SKM-1 (cell line): ENCODE measurements around the gene NRXN3.

Experiments used
- DNase-seq: peaks from one replicate; lab custom pipeline; 2025; ENCODE audit not compliant: unreplicated experiment; lab: John Stamatoyannopoulos, UW

The NRXN3 gene

DNA sequence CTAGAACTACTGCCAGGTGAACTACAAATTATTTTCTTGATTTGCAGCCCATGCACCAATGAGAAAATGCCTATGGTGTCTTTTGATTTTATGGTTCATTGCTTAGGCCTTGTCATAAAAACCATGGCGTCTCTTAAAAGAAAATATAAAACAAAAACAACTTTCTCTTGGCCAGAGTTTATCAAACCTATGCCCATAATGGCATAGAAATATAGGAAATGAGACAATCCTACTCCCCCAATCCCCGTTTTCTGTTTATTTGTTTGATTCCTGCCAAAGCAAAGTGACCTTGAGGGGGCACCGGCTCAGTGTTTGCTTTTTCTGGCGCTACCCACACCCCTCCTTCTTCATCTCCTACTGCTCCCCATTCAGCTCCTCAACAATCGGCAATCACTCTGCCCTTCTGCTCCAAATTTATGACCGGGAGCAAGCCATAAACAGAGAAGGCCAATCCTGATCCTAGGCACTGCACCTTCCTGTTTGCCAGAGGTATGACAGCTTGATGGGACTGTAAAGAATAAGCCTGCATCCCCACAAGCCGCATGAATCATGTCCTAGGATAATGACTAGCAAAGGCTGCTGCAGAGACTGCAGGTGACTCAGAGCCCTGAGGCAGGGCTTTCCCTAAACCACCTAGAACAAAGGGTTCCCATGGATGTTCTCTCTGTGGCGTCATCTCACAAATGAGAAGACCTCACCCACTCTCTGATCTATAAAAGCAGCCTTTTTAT, 874.9 kb downstream of the NRXN3 start:
- DNase-seq: no peak

- no peak for DNase-seq
These were observed 880.9 kb downstream of the NRXN3 start for GRCh38 chr14:79050787-79051727.

DNA sequence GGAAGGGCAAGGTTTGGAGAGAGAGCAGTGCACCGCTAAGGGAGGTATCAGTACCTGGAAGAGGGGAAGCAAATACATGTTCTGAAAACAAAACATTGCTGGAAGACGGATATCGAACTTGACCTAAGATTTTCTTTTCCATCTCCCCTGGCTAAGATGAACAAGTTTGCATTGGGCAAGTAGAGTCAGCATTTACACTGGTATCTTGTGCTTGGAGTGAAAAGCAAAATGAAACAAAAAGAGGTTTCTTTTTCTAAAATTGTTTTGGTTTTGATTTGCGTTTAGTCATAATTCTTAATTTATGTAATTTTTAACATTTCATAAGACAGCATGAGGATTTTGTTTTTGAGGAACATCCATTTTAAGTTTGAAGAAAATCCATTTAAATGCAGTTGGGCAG, 881.6 kb downstream of the NRXN3 start:
- no peak for DNase-seq

DNA sequence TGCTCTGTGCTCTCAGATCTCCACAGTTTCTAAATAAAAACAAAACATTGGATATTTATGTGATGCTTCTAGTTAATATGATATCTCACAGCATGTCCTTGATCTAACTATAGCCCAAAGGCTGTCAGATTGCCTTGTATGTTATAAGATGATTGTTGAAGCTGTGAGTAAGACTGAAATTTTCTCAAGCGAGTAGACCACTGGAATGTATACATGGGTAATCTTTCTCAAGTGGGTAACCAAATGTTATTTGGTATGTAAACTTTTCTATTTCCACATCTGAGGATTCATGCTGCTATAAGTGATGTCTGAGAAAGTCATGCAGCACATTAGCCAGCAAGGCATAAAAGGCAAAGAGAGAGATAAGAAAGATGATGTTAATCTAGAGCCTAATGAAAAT, 886.7 kb downstream of the NRXN3 start:
- DNase-seq: no peak

- no peak for DNase-seq
These were observed 887.2 kb downstream of the NRXN3 start for GRCh38 chr14:79057333-79057732.

DNA sequence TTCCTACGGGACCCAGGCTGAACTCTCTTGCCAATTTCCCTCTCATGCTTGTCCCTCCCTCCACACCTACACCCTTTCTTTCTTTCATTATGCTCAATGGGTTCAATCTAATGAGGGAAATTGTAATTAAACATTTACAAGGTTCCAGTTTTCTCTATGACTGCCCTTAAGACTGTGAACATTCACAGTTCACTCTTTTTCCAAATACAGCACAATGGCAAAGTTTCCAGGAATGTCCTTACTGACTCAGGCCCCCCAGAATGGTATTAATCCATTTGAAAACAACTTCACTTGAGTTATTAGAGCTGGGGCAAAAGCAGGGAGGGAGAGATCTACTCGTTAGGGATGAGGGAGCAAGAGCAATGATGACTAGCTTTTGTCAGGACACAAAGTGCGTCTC, 892.1 kb downstream of the NRXN3 start:
- no peak for DNase-seq

DNA sequence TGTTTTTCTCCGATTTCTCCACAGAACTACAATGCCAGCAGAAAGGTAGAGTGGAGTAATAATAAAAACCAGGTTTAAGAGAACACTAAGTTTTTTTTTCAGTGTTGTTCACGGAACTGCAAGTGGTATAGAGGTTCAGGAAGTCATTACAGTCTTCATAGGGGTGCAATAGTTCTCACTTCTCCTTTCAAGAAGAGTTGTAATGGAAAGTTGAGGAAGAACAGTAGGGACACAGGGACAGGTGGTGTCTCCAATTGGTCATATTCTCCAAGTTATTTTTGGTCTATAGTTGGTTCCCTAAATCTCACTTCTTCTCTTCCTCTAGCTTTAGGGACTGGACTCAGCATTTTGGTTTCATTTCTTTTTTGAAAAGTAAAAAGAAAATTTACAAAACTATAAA, 894.0 kb downstream of the NRXN3 start:
- no peak for DNase-seq

DNA sequence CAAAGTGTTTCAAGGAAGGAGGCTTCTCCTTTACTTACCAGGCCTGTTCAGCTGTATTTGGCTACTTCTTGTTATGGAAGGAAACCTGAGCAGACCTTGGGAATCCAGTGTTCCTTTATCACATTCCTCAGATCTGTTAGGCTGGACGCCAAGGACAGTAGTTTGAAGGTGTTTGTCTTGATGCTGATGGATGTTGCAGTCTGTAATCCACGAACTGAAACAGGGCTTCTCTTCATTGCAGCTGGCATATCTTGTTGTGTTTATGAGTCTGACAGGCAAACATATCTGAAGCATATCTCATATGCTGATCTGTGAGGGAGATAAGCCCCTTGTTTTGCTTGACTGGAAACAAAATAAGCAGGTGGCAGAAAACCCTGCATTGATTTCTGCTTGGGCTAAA, 904.3 kb downstream of the NRXN3 start:
- DNase-seq: no peak

DNA sequence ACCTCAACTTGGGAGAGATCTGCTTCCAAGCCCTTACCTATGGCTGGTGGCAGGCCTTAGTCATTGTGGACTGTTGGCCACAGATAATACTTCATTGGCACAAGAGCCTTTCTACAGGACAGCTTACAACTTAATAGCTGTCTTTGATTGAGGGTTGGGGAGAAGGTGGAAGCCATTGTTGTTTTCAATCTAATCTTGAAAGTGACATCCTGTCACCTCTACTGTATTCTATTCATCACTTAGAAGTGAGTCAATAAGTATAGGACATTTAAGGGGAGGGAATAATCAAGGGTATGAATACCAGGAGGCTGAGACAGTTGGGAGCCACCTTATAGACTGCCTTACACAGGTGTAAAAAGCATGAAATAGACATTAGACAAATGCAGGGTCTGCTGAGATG, 906.3 kb downstream of the NRXN3 start:
- DNase-seq: no peak

DNA sequence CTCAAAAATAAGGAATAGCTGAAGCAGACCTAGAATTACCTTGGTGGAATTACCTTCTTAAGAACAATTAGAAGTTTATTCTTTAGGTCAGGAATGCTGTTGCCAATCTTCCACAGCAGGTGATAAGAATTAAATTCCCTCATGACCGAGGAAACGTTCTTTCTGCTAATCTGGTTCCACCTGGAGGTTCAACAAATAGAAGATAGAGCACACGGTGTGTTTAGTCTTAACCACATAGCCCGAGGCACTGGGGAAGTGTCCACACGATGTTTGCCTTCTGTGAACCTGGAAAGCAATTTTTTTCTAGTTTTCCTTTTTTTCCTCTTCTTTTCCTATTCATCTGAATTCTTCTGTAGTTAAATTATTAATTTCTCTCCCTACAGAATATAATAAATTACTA, 906.9 kb downstream of the NRXN3 start:
- DNase-seq: no peak

GRCh38 chr14:79080040-79080439, 909.9 kb downstream of the NRXN3 start:
- no peak for DNase-seq

GRCh38 chr14:79082883-79083282, 912.7 kb downstream of the NRXN3 start:
- DNase-seq: no peak

GRCh38 chr14:79083356-79083755, 913.2 kb downstream of the NRXN3 start:
- no peak for DNase-seq

GRCh38 chr14:79084861-79085260, 914.7 kb downstream of the NRXN3 start:
- DNase-seq: no peak

GRCh38 chr14:79089576-79089975, 919.4 kb downstream of the NRXN3 start:
- no peak for DNase-seq

GRCh38 chr14:79090641-79091180, 920.5 kb downstream of the NRXN3 start:
- DNase-seq: no peak

DNA sequence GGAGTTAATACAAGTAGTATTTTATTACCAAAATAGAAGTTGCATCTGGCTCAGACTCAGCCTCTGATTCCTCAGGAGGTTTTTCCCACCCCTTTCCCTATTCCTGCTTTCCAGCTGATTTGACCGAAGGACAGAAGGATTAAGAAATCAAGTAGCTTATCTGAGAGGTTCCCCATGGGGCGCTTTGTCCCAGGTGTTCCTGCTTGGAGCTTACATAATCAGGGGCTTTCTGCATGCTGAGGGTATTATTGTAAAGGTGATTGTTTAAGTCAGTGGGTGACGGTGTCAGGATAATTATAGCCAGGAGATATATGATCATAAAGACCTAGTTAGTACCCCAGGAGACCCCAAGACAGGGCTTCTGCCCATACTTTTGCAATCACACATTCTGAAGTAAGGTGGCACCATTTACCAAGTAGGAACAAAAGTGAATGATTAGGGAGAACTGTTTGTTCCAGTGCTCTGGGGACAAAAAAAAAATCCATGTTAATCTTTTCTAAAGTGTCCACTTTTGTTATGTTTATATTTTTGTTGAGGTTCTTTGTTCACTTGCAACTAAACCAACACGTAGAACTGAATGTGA, 921.3 kb downstream of the NRXN3 start:
- DNase-seq: no peak

DNA sequence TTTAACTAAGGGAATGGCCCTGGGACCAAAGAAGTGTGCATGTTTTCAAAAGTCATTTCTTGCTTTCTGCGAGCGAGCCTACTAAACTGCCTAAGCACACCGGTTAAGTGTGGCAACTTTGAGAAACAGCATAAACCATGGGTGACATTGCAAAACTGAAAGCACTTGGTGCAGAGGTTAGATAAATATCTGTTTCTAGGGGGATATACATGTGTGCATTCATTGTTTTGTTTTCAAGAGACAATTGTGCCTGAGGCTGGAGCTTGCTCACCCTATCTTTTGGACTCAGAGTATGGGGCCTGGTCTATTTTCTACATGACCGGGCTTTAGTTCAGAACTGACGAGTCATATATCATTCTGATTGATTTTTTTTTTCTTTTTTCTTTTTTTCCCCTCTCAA, 923.4 kb downstream of the NRXN3 start:
- DNase-seq: no peak

- no peak for DNase-seq
These were observed 924.8 kb downstream of the NRXN3 start for GRCh38 chr14:79094951-79095350.

DNA sequence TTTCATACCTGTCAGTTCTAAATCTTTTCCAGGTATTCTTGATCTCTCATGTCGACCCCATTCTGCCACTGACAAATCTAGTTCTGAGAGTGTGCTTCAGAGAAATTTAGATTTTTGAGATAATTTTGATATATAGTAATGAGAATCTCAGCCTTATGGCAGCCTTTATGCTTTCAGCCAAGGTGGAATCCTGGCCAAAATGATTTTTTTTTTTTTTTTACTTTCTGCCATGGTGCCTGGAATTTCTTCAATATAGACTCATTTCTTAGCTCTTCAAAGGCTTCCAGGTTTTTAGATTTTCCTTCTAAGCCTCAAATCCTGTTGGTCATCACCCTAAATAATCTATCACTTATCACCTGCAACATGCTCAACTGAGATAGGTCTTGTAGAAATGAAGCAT, 926.6 kb downstream of the NRXN3 start:
- DNase-seq: no peak

GRCh38 chr14:79098324-79098723, 928.2 kb downstream of the NRXN3 start:
- DNase-seq: no peak

- no peak for DNase-seq
These were observed 930.4 kb downstream of the NRXN3 start for GRCh38 chr14:79100578-79100977.
